Dendritic cell treated with granulocyte-macrophage colony-stimulating factor and Interleukin-4, amounts not matched to agents 40 ng/mL and 50 ng/mL, for 4 days (primary cell): Measurements from ENCODE around the gene PCSK6.

Source experiments
- H3K27ac Mint-ChIP-seq: one replicate; pipeline ENCODE4 v1.8.0; 2022; ENCODE audit warnings: mild to moderate bottlenecking, mixed read lengths
- H3K27me3 Mint-ChIP-seq: one replicate; pipeline ENCODE4 v1.8.0; 2022; ENCODE audit warnings: mild to moderate bottlenecking, mixed read lengths
- H3K36me3 Mint-ChIP-seq: one replicate; pipeline ENCODE4 v1.8.0; 2022; ENCODE audit warnings: low read depth, mixed read lengths
- H3K4me1 Mint-ChIP-seq: one replicate; pipeline ENCODE4 v1.8.0; 2022; ENCODE audit warnings: low read depth, mixed read lengths
- H3K4me3 Mint-ChIP-seq: one replicate; pipeline ENCODE4 v1.8.0; 2022; ENCODE audit warnings: mild to moderate bottlenecking, moderate library complexity, mixed read lengths
- H3K9me3 Mint-ChIP-seq: one replicate; pipeline ENCODE4 v1.8.0; 2022; ENCODE audit warnings: mixed read lengths
- intact Hi-C: fragments of 100-400 bp; cut with micrococcal nuclease; formaldehyde crosslinking; loops from one replicate; pipeline ENCODE4 v1.15.0; 2022

Gene PCSK6

DNA sequence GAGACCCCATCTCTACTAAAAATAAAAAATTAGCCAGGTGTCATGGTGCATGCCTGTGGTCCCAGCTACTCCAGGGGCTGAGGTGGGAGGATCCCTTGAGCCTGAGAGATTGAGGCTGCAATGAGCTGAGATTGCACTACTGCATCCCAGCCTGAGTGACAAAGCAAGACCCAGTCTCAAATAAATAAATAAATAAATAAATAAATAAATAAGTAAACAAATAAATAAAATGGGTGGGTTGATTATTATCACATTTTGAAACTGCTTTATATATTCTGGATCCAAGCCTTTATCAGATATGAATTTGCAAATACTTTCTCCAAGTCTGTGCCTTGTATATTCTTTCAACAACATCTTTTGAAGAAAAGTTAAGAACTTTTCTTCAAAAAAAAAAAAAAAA lies 22.2 kb upstream of the PCSK6 start:
- peaks cover 15% of the 10 kb centered on the region for H3K9me3 Mint-ChIP-seq
- no peaks in the 10 kb centered on the region for H3K36me3 Mint-ChIP-seq
- H3K27me3 Mint-ChIP-seq, result peaks cover 23% of the 10 kb centered on the region
- no peak overlapping the region for H3K4me3 Mint-ChIP-seq
- no peak overlapping the region for H3K27ac Mint-ChIP-seq
- intact Hi-C loops, result no loop called here
- H3K4me1 Mint-ChIP-seq, result no peaks in the 10 kb centered on the region

DNA sequence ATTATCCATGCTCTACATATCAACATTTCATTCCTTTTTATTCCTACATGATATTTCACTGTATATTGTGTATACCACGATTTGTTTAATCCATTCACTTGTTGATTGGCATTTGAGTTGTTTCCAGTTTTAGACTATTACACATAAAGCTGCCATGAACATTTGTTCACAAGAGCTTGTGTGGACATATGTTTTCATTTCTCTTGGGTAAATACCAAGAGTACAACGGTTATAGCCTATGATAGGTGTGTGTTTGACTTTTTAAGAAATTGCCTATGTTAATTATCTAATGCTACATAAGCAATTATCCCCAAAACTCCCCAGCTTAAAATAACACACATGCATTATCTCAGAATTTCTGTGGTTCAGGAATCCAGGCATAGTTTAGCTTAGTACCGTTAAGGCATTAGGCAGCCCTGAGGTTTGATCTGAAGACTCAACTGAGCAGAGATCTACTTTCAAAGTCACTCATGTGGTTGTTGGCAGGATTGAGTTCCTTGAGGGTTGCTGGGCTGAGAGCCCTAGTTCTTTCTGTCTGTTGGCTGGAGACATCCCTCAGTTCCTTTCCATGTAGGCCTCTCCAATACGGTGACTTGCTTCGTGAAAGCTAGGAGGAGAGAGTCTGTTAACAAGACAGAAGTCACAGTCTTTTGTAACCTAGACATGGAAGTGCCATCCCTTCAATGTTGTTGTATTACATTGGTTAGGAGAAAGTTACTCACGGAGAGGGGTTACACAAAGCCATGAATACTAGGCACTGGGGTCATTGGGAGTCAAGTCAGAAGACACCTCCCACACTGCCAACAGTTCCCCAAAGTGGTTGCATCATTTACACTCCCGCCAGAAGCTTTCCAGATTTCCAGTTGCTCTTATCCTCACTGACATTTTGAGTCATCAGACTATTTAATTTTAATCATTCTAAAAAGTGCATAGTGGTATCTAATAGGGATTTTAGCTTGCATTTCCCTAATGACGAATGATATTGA lies 21.0 kb upstream of the PCSK6 start:
- intact Hi-C loops, result no loop called here
- H3K4me1 Mint-ChIP-seq, result no peaks in the 10 kb centered on the region
- peaks cover 33% of the 10 kb centered on the region for H3K27me3 Mint-ChIP-seq
- H3K36me3 Mint-ChIP-seq, result no peaks in the 10 kb centered on the region
- H3K4me3 Mint-ChIP-seq, result no peak overlapping the region
- H3K27ac Mint-ChIP-seq, result no peak overlapping the region
- peaks cover 2% of the 10 kb centered on the region for H3K9me3 Mint-ChIP-seq

DNA sequence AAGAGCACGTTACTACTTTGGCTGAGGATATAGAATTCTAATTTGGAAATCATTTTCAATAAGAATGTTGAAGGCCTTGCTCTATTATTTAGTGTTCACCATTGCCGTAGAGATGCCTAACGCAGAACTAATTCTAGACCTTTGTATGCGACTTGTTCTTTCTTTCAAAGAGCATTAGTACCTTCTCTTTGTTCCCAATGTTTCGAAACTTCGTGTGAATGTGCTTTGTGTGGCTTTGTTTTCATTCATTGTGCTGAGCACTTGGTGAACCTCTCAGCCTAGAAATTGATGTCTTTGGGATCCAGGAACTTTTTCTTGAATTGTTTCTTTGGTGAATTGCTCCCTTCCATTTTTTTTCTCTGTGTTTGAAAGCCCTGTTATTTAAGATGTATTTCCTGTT lies 19.8 kb upstream of the PCSK6 start:
- intact Hi-C loops, result loop anchor here (10.0 kb wide), 1 partner anchor 136 kb away; no protein-coding TSS in a partner anchor
- Mint-ChIP-seq H3K36me3 (no peaks in the 10 kb centered on the region), H3K27me3 (peaks cover 39% of the 10 kb centered on the region), H3K4me1 (no peaks in the 10 kb centered on the region), H3K4me3 (no peak overlapping the region), H3K27ac (no peak overlapping the region), H3K9me3 (no peaks in the 10 kb centered on the region)

DNA sequence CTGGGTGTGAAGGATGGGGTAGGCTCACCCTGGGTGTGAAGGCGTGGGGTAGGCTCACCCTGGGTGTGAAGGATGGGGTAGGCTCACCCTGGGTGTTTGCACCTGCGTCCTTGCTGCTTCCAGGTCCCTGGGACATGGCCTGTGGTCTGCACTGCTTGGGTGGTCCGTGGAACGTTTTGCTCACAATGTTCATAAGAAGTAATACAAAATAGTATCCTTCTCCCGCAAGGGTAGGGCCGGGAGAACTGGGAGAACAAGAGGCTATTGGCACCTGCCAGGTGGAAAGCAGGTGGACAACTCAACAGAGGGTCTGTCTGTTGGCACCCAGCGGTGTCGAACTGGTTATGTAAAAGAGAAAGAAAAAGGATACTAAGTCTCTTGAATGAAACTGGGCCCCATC lies 17.0 kb upstream of the PCSK6 start:
- no peak overlapping the region for H3K4me3 Mint-ChIP-seq

DNA sequence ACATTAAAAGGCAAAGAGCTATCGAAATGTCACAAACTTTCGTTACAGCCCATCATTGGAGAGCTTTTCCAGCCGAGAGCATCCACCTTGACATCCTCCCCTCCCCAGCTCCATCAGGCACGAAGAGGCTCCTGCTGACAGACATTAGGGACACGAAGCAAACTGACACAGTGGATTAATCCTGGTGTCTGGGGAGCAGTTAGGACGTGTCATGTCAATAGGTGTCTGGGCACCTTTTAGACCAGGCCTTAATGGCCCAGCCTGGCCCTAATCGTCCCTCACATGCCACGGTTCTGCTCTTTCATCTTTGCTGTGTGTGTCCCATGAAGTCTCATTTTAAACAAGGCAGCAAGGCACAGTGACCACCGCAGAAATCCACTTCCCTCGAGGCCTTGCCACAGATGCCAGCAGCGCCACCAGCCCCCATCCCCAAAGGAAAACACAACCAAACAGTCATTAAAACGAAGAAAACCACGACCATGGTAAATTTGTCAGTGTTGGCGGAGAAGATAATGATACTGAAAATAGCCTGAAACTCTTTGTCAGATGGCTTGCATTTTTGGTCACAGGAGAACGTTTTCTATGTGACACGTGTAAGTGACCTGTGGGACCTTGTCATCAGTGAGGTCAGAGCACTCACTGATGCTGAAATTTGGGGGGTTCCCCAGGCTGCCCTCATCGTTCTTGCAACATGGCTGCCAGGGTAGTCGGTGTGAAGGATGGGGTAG lies 16.3 kb upstream of the PCSK6 start:
- intact Hi-C loops, result loop anchor here (10.0 kb wide), 1 partner anchor 139 kb away; no protein-coding TSS in a partner anchor
- Mint-ChIP-seq H3K4me3 (no peak overlapping the region), H3K27me3 (peaks cover 53% of the 10 kb centered on the region), H3K9me3 (no peaks in the 10 kb centered on the region), H3K27ac (no peak overlapping the region), H3K36me3 (no peaks in the 10 kb centered on the region), H3K4me1 (peaks cover 6% of the 10 kb centered on the region)

More for the DNA sequence above, 17.0 kb upstream of the PCSK6 start:
- peaks cover 49% of the 10 kb centered on the region for H3K27me3 Mint-ChIP-seq
- no peaks in the 10 kb centered on the region for H3K36me3 Mint-ChIP-seq
- H3K4me1 Mint-ChIP-seq, result peaks cover 3% of the 10 kb centered on the region
- intact Hi-C loops, result loop anchor here (10.0 kb wide), 1 partner anchor 138 kb away; no protein-coding TSS in a partner anchor
- no peaks in the 10 kb centered on the region for H3K9me3 Mint-ChIP-seq
- no peak overlapping the region for H3K27ac Mint-ChIP-seq

DNA sequence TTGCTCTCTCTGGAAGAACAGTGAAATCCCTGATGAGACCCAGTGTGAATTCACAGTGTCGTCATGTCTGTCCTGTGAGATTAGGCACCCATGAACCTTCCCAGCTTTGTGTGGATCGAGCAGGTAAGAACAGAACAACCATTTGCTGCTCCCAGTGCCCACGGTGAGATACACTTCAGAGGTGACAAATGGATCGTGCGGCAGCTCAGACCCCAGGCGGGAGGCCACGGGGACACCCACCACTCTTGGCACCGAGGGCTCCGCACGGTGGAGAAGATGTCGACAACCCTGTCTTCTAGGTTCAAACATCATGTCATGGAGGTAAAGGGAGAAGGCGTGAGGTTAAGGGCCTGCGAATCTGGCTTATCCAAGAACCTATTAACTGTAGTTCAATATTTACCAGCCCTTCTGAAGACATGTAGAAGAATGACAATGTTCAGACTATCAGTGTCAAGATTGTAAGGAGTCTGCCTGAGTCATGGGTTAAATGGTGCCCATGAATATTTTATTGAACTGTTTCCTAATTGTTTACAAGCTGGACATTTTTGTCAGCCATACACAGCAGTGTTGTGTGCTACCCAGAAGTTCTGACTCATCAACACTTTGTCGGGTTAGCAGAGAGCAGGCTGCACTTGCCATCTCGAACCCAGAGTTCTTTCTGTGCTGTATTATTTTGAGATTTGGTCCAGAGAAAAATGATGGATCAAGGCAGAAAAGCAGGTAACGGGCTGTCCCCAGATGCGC lies 15.5 kb upstream of the PCSK6 start:
- H3K4me1 Mint-ChIP-seq, result peaks cover 14% of the 10 kb centered on the region
- intact Hi-C loops, result loop anchor here (10.0 kb wide), 1 partner anchor 140 kb away; no protein-coding TSS in a partner anchor
- H3K36me3 Mint-ChIP-seq, result no peaks in the 10 kb centered on the region
- peaks cover 57% of the 10 kb centered on the region for H3K27me3 Mint-ChIP-seq
- no peak overlapping the region for H3K27ac Mint-ChIP-seq
- no peaks in the 10 kb centered on the region for H3K9me3 Mint-ChIP-seq
- no peak overlapping the region for H3K4me3 Mint-ChIP-seq

DNA sequence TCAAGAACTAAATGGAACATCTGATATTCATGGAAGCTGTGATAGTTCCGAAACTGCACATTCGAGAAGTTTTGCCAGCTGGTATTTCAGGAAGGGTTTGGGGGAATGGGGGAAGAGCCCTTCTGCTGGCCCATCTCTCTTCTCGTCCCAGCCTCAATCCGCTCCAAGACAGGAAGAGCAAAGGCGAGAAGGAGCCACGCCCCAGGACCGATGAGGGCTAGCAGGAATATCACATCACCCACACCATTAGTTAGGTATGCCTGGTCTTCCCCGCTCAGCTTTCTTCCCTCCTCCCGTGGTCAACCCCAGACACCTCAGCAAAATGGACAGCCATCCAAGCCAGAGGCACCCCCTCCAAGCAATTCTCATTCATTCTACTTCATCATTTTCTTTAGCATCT lies 14.9 kb upstream of the PCSK6 start:
- Mint-ChIP-seq H3K9me3 (no peaks in the 10 kb centered on the region), H3K27me3 (peaks cover 55% of the 10 kb centered on the region), H3K36me3 (no peaks in the 10 kb centered on the region), H3K27ac (no peak overlapping the region), H3K4me3 (no peak overlapping the region), H3K4me1 (peaks cover 17% of the 10 kb centered on the region)
- intact Hi-C loops, result loop anchor here (10.0 kb wide), 1 partner anchor 140 kb away; no protein-coding TSS in a partner anchor

DNA sequence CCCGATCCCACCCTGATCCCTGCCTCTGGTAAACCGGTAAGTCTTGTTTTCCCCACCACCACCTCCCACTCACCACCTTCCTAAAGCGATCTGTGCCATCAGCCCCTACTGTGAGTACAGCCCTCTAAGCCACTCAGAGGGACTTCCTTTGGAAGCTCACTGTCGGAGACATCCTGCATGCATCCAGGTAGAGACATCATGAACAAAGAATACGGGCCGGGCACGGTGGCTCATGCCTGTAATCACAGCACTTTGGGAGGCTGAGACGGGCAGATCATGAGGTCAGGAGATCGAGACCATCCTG lies 13.7 kb upstream of the PCSK6 start:
- peaks cover 59% of the 10 kb centered on the region for H3K27me3 Mint-ChIP-seq
- intact Hi-C loops, result loop anchor here (10.0 kb wide), 1 partner anchor 142 kb away; no protein-coding TSS in a partner anchor
- peaks cover 17% of the 10 kb centered on the region for H3K4me1 Mint-ChIP-seq
- no peak overlapping the region for H3K27ac Mint-ChIP-seq
- no peaks in the 10 kb centered on the region for H3K36me3 Mint-ChIP-seq
- no peaks in the 10 kb centered on the region for H3K9me3 Mint-ChIP-seq
- H3K4me3 Mint-ChIP-seq, result no peak overlapping the region

DNA sequence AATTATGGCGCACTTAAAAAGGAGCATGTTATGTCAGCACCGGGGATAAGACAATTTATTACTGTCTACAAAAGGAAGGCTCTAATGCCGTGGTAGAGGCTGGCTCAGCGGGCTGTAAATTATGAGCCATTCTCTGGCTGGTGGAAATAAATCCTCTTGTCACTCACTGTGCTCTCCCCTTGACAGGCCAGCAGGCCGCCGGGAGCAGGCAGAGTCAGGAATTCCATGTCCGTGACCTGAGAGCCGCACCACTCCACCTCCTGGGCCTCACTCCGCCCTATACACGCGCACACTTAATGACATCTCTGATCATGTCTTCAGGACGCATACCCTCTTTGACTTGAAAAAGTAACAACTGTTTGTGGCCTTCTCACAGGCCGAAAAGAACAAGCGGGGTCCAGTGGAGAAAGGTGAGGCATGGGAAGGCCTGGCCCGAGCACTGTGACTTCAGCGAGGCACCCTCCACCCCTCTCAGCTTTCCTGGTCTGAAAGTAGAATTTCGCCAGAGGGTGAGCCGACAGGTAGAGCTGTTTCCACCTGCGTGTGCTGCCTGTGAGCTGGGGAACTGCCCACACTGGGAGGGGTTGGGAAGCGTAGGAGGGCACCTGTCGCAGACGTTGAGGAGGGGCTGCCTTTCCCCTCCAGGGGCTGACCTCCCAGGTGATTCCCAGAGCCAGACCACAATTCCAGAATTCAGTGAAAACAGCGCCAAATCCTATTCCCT lies 13.2 kb upstream of the PCSK6 start:
- H3K4me3 Mint-ChIP-seq, result no peak overlapping the region
- no peaks in the 10 kb centered on the region for H3K36me3 Mint-ChIP-seq
- no peaks in the 10 kb centered on the region for H3K9me3 Mint-ChIP-seq
- H3K27ac Mint-ChIP-seq, result no peak overlapping the region
- peaks cover 17% of the 10 kb centered on the region for H3K4me1 Mint-ChIP-seq
- intact Hi-C loops, result loop anchor here (10.0 kb wide), 1 partner anchor 142 kb away; no protein-coding TSS in a partner anchor
- H3K27me3 Mint-ChIP-seq, result peaks cover 62% of the 10 kb centered on the region

DNA sequence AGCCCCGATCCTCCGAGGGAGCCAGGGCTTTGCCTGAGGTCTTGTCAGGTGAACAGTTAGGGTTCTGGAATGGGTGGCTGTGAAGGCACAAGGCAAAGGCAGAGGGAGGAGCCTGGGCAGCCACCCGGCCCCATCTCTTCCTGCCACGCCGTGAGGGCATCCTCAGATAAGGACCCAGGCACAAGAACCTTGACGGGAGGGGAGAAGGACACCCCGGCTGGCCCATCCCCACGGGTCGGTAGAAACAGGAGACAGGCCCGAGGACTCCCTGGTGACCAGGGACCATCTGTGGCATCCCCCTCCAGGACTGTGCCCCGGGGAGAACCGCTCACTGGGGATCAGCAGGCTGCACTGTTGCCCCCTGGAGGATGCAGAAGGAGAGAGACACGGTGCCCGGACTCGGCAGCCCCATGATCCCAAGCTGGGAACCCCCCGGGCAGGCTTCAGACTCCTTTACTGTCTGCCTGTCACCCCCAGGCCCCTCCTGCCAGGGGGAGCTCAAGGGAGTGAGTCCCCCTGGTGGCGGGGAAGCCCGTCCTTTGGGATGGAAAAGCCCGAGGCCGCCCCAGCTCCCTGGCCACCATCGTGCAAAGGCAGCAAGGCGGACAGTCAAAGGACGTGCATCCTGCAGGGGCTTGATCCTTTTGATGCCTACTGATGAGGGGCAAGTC lies 12.3 kb upstream of the PCSK6 start:
- intact Hi-C loops, result loop anchor here (2.0 to 10.0 kb wide), 2 partner anchors 143 to 203 kb away; no protein-coding TSS in a partner anchor
- no peak overlapping the region for H3K27ac Mint-ChIP-seq
- H3K36me3 Mint-ChIP-seq, result no peaks in the 10 kb centered on the region
- H3K9me3 Mint-ChIP-seq, result no peaks in the 10 kb centered on the region
- H3K4me1 Mint-ChIP-seq, result peaks cover 17% of the 10 kb centered on the region
- peaks cover 65% of the 10 kb centered on the region for H3K27me3 Mint-ChIP-seq
- no peak overlapping the region for H3K4me3 Mint-ChIP-seq

DNA sequence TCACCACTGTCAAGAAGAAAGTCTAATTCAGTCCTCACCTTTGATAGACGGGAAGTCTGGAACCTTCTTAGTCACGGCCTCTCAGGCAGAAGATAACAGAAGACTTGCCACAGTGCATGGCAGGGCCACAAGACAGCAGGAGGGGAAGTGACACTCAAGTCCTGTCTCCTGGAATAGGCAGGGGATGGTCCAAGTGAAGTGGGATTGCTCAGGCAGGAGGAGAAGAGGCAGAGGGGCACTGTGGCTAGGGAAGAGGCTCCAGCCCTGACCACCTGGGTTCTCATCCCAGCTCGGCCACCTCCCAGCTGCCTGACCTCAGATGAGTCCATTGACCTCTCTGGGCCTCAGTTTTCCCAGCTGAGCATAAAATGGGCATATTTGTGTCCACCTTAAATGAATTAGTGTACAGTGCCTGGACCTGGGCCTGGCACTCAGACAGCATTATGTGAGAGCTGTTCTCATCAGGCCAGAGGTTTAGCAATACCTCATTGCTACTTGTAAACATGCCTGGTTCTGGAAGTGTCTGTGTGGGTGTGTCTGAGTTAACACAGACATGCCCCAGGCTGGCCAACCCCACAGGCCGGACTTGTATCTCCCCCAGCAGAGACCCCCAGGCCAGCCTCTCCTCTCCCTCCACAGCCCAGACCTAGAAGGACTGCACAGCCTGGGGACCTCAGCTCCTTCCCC lies 11.5 kb upstream of the PCSK6 start:
- intact Hi-C loops, result loop anchor here (2.0 to 10.0 kb wide), 2 partner anchors 144 to 202 kb away; no protein-coding TSS in a partner anchor
- Mint-ChIP-seq H3K4me1 (peaks cover 26% of the 10 kb centered on the region), H3K9me3 (no peaks in the 10 kb centered on the region), H3K4me3 (no peak overlapping the region), H3K27ac (no peak overlapping the region), H3K27me3 (peaks cover 66% of the 10 kb centered on the region), H3K36me3 (no peaks in the 10 kb centered on the region)
